Measurements from ENCODE around the gene RERE.
A peak's percentile ranks its signal among the peaks of the same experiment; 100 is the strongest.
"Not testable (repeated sequence)": the region's sequence is repeated elsewhere in the genome, so short reads cannot be mapped to it uniquely, and the experiment has no call there.

The RERE gene

DNA sequence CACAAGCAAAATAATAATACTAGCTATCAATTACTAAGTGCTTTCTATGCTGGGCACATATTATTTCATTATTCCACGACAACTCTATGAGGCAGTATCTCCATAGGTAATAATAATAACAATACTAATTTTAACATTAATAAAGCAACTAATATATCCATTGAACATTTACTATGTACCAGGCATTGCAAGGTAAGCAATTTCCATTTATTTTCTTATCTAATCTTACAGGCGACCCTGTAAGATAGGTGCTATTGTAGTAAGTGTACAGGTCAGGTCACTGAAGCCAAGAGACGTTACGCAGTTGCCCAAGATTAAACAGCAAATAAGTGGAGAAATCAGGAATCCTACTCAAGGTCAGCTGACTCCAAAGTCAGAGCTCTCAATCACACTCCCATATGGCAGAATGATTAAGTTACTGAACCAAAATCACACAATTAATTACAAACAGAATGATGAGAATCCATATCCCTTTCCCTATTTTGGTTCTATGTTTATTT is 301.1 kb downstream of the RERE start:
- 92 to 100% methylated on average over 2 of the region's 4 CpGs for WGBS, 2 experiments (ENCODE audit: insufficient coverage in 2 of 2)
- H3K9me3 ChIP-seq (ENCODE audit: control insufficient read depth, low read length): no peaks in the 10 kb centered on the region
- no peak overlapping the region for H3K4me3 ChIP-seq (ENCODE audit: extremely low read depth, insufficient read depth, low read length, poor library complexity, severe bottlenecking)
- no peak overlapping the region for H3K27ac ChIP-seq (ENCODE audit: low read depth, low read length, severe bottlenecking)
- H3K36me3 ChIP-seq (ENCODE audit: control insufficient read depth, insufficient read depth, low read length): peaks cover 53% of the 10 kb centered on the region
- H3K4me1 ChIP-seq (ENCODE audit: control insufficient read depth, insufficient read depth, low read length, poor library complexity, severe bottlenecking): peaks cover 28% of the 10 kb centered on the region

DNA sequence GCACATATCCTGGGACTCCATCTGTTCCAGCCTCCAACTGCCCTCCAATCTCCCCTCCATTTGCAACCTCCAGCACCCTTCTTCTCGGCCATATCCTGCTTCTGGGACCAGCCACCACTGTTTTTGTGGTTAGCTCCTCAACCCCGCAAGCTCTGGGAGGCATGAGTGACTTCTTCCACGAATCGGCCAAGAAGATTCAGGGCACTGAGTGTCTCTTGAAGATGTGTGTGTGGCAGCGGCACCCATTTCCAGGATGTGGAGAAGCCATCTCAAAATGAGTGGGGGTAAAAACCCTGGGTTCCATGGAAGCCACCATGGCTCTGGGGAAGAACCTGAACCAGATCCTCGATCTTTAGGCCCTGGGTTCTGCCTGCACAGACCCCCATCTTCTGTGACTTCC is 304.9 kb downstream of the RERE start:
- 100% methylated on average over 2 to 5 of the region's 6 CpGs for WGBS, 2 experiments (ENCODE audit: insufficient coverage in 2 of 2)
- no peak overlapping the region for H3K27ac ChIP-seq (ENCODE audit: low read depth, low read length, severe bottlenecking)

DNA sequence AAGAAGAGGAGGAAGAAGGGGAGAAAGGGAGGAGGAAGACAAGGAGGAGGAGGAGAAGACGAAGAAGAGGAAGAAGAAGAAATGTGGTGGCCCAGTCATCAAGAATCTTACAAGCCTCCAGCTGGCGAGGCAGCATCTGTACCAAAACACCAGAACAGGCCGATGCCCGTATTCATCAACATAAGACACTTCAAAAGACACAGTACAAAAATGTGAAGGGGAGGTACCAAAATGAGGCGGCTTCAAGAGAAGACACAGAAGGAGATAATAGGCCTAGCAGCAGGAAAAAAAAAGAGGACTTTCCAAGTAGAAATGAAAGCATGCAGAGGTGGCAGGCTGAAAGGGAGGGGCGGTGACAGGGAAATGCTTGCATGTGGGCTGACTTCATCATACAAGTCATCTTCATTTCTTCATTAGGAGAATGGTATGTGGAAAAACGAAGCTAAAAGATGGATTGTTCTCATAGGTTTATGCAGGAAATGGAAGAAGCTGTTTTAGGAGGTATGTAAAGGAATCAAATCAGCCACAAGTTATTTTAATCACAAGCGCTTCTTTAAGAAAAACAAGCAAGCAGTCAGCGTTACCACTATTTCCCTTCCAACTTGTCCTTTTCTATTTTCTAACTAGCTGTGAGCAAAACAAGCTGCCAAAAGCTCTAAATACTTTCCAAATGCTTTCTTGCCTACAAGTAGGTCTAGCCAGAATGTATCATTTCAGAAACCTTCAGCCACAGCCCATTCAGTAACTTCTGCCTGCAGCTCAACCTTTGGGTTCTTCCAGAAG is 307.2 kb downstream of the RERE start:
- no peak overlapping the region for H3K4me3 ChIP-seq (ENCODE audit: extremely low read depth, insufficient read depth, low read length, poor library complexity, severe bottlenecking)
- H3K4me1 ChIP-seq (ENCODE audit: control insufficient read depth, insufficient read depth, low read length, poor library complexity, severe bottlenecking): peaks cover 11% of the 10 kb centered on the region
- peaks cover 75% of the 10 kb centered on the region for H3K36me3 ChIP-seq (ENCODE audit: control insufficient read depth, insufficient read depth, low read length)
- H3K27ac ChIP-seq (ENCODE audit: low read depth, low read length, severe bottlenecking): peak overlapping the region; percentile 24
- 83 to 97% methylated on average over 4 of the region's 9 CpGs for WGBS, 2 experiments (ENCODE audit: insufficient coverage in 2 of 2)
- H3K9me3 ChIP-seq (ENCODE audit: control insufficient read depth, low read length): no peaks in the 10 kb centered on the region

More for the DNA sequence above, 304.9 kb downstream of the RERE start:
- Histone ChIP-seq H3K4me1 (ENCODE audit: control insufficient read depth, insufficient read depth, low read length, poor library complexity, severe bottlenecking) (peaks cover 19% of the 10 kb centered on the region), H3K4me3 (ENCODE audit: extremely low read depth, insufficient read depth, low read length, poor library complexity, severe bottlenecking) (no peak overlapping the region), H3K9me3 (ENCODE audit: control insufficient read depth, low read length) (no peaks in the 10 kb centered on the region), H3K36me3 (ENCODE audit: control insufficient read depth, insufficient read depth, low read length) (peaks cover 70% of the 10 kb centered on the region)

DNA sequence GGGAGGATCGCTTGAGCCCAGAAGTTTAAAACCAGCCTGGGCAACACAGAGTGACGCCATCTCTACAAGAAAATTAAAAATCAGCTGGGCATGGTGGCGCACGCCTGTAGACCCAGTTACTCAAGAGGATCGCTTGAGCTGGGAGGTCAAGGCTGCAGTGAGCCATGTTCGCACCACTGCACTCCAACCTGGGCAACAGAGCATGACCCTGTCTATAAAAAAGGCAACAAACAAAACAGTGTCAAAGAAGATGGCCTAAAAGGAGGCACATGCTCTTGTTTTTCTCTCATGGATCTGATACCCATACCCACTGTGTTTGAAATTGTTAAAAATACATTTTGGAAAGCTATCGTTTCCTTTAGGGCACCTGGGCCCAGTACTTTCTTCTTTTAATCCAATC is 307.9 kb downstream of the RERE start:
- no peak overlapping the region for H3K27ac ChIP-seq (ENCODE audit: low read depth, low read length, severe bottlenecking)
- H3K4me1 ChIP-seq (ENCODE audit: control insufficient read depth, insufficient read depth, low read length, poor library complexity, severe bottlenecking): peaks cover 11% of the 10 kb centered on the region
- H3K4me3 ChIP-seq (ENCODE audit: extremely low read depth, insufficient read depth, low read length, poor library complexity, severe bottlenecking): no peak overlapping the region
- no peaks in the 10 kb centered on the region for H3K9me3 ChIP-seq (ENCODE audit: control insufficient read depth, low read length)
- WGBS, 2 experiments (ENCODE audit: insufficient coverage in 2 of 2): 94 to 96% methylated on average over 6 of the region's 7 CpGs
- H3K36me3 ChIP-seq (ENCODE audit: control insufficient read depth, insufficient read depth, low read length): peaks cover 75% of the 10 kb centered on the region

DNA sequence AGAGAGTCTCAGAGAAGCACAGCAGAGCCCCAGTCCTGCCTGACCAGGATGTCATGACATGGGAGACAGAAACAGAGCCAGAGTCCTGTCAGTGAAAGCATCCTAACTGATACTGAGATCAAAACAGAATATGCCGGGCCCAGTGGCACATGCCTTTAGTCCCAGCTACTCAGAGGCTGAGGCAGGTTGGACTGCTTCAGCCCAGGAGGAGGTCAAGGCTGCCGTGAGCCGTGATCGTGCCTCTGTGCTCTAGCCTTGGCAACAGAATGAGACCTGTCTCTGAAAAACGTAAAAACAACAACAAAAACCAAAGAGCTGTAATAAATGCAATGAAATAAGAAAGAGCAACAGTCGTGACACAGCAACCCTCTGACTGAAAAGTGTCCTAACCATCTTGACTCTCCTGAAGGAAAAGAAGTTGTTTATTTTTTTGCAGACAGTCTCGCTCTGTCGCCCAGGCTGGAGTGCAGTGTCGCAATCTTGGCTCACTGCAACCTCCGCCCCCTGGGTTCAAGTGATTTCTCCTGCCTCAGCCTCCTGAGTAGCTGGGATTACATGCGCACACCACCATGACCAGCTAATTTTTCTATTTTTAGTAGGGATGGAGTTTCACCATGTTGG is 310.3 kb downstream of the RERE start:
- WGBS, 2 experiments (ENCODE audit: insufficient coverage in 2 of 2): 87 to 89% methylated on average over 9 to 11 of the region's 11 CpGs
- no peak overlapping the region for H3K27ac ChIP-seq (ENCODE audit: low read depth, low read length, severe bottlenecking)
- H3K9me3 ChIP-seq (ENCODE audit: control insufficient read depth, low read length): peaks cover 3% of the 10 kb centered on the region

DNA sequence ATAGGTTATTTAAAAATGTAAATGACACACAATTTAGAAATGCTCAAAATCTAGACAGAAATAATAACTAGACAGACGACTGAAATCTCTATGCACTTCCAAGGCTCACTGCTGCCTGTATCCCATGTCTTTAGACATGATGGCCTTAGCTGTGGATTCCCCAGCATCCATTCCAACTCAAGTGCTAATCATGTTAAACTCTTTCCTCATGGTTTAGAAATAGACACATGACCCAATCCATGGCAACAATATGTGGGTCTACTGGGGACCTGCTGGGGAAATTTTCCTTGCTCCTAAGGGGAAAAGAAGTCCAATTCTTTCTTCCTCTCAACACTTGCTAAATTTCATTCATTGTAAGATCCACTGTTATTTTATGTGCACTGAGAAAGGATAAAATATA is 311.0 kb downstream of the RERE start:
- 100% methylated on average over 1 of the region's 1 CpG for WGBS, 2 experiments (ENCODE audit: insufficient coverage in 2 of 2)
- H3K36me3 ChIP-seq (ENCODE audit: control insufficient read depth, insufficient read depth, low read length): peaks cover 63% of the 10 kb centered on the region
- H3K4me3 ChIP-seq (ENCODE audit: extremely low read depth, insufficient read depth, low read length, poor library complexity, severe bottlenecking): no peak overlapping the region
- H3K27ac ChIP-seq (ENCODE audit: low read depth, low read length, severe bottlenecking): no peak overlapping the region
- H3K9me3 ChIP-seq (ENCODE audit: control insufficient read depth, low read length): peaks cover 3% of the 10 kb centered on the region
- H3K4me1 ChIP-seq (ENCODE audit: control insufficient read depth, insufficient read depth, low read length, poor library complexity, severe bottlenecking): peaks cover 11% of the 10 kb centered on the region

More for the DNA sequence above, 310.3 kb downstream of the RERE start:
- H3K4me3 ChIP-seq (ENCODE audit: extremely low read depth, insufficient read depth, low read length, poor library complexity, severe bottlenecking): no peak overlapping the region
- H3K36me3 ChIP-seq (ENCODE audit: control insufficient read depth, insufficient read depth, low read length): peaks cover 64% of the 10 kb centered on the region
- peaks cover 11% of the 10 kb centered on the region for H3K4me1 ChIP-seq (ENCODE audit: control insufficient read depth, insufficient read depth, low read length, poor library complexity, severe bottlenecking)

DNA sequence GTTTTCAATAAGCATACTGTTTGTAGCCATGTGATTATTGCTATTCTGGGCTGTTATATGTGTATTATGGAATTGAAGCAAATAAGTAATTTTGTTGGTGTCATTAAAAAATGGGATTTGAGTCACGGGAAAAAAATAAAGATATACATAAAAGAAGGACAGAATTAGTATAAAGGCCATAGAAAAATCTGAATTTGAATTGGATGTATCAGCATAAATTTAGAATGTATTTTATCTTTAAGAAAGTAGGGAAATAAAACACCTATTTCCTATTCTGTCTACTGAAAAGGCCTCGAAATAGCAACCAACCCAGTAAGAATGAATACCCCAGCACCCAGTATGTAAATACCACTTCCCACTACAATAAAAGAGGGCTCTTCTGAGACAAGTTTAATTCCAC is 313.6 kb downstream of the RERE start:
- WGBS, 2 experiments (ENCODE audit: insufficient coverage in 2 of 2): 100% methylated on average over 1 of the region's 2 CpGs; no CpG with 5 or more reads in 1 of the 2 experiments
- Histone ChIP-seq H3K27ac (ENCODE audit: low read depth, low read length, severe bottlenecking) (no peak overlapping the region), H3K4me1 (ENCODE audit: control insufficient read depth, insufficient read depth, low read length, poor library complexity, severe bottlenecking) (no peaks in the 10 kb centered on the region), H3K36me3 (ENCODE audit: control insufficient read depth, insufficient read depth, low read length) (peaks cover 64% of the 10 kb centered on the region), H3K4me3 (ENCODE audit: extremely low read depth, insufficient read depth, low read length, poor library complexity, severe bottlenecking) (no peak overlapping the region), H3K9me3 (ENCODE audit: control insufficient read depth, low read length) (peaks cover 3% of the 10 kb centered on the region)

DNA sequence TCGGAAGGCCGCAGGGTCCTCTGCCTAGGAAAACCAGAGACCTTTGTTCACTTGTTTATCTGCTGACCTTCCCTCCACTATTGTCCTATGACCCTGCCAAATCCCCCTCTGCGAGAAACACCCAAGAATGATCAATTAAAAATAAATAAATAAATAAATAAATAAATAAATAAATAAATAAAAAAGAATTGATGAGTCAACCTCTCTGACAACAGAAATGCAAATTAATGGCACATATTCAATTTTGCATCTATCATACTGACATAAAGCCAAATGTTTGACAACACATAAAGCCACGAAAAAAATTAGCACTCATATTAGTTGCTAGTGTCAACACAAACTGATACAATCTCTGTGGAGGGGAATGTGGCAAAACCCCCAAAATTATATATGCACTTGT is 314.5 kb downstream of the RERE start:
- not testable (repeated sequence) for H3K9me3 ChIP-seq (ENCODE audit: control insufficient read depth, low read length); H3K4me3 ChIP-seq (ENCODE audit: extremely low read depth, insufficient read depth, low read length, poor library complexity, severe bottlenecking); H3K4me1 ChIP-seq (ENCODE audit: control insufficient read depth, insufficient read depth, low read length, poor library complexity, severe bottlenecking); H3K27ac ChIP-seq (ENCODE audit: low read depth, low read length, severe bottlenecking)
- WGBS, 2 experiments (ENCODE audit: insufficient coverage in 2 of 2): 80% methylated on average over 1 of the region's 4 CpGs; no CpG with 5 or more reads in 1 of the 2 experiments
- peaks cover 58% of the 10 kb centered on the region for H3K36me3 ChIP-seq (ENCODE audit: control insufficient read depth, insufficient read depth, low read length)

DNA sequence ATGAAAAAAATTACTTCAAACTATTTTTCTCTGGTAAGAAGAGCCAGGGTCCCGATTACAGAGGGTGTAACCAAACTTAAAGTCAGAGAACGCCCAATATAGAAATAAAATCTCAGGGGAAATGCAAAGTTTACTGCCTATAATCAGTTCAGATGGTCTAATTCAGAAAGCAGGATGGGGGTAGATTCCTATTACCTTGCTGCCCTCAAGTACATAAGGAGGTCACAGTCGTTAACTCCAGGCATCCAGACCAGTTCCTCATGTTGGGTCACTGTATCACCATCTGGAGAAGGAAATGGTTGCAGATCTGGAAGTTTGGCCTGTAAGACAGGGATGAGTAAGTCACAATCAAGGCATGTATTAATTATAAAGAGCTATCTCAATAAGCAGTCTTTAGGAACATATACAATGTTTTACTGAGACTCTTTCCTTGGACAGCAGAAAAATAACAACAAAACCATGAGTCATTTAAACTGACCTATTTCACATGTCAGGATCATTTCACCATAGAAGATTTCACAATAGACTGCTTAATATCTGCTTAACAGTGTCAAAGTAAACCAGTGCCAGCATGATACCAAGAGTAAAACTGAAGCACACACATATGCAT is 320.1 kb downstream of the RERE start:
- peaks cover 26% of the 10 kb centered on the region for H3K4me1 ChIP-seq (ENCODE audit: control insufficient read depth, insufficient read depth, low read length, poor library complexity, severe bottlenecking)
- no peak overlapping the region for H3K4me3 ChIP-seq (ENCODE audit: extremely low read depth, insufficient read depth, low read length, poor library complexity, severe bottlenecking)
- H3K36me3 ChIP-seq (ENCODE audit: control insufficient read depth, insufficient read depth, low read length): peaks cover 65% of the 10 kb centered on the region
- WGBS, 2 experiments (ENCODE audit: insufficient coverage in 2 of 2): 100% methylated on average over 2 of the region's 3 CpGs; no CpG with 5 or more reads in 1 of the 2 experiments
- no peaks in the 10 kb centered on the region for H3K9me3 ChIP-seq (ENCODE audit: control insufficient read depth, low read length)
- H3K27ac ChIP-seq (ENCODE audit: low read depth, low read length, severe bottlenecking): no peak overlapping the region

DNA sequence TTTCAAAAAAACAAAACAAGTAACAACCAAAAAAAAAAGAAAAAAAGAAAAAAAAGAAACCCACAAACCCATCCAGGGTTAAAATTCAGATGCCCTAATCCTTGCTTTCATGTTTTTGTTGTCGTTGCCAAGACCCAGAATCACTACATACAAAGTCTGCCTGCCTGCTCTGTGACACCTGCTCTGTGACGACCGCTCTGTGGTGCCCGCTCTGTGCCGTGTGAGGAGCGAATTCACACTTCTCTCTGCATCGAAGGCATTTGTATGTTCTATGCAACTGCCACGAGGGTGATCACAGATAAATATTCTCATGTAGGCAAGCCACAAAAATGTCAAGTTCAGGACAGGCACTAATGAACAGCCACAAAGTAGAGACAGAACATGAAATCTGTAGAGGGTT is 321.0 kb downstream of the RERE start:
- WGBS, 2 experiments (ENCODE audit: insufficient coverage in 2 of 2): 97 to 98% methylated on average over 8 of the region's 8 CpGs
- peaks cover 26% of the 10 kb centered on the region for H3K4me1 ChIP-seq (ENCODE audit: control insufficient read depth, insufficient read depth, low read length, poor library complexity, severe bottlenecking)
- H3K4me3 ChIP-seq (ENCODE audit: extremely low read depth, insufficient read depth, low read length, poor library complexity, severe bottlenecking): no peak overlapping the region
- peak overlapping the region; percentile 49 for H3K27ac ChIP-seq (ENCODE audit: low read depth, low read length, severe bottlenecking)
- peaks cover 71% of the 10 kb centered on the region for H3K36me3 ChIP-seq (ENCODE audit: control insufficient read depth, insufficient read depth, low read length)
- no peaks in the 10 kb centered on the region for H3K9me3 ChIP-seq (ENCODE audit: control insufficient read depth, low read length)
